ENCODE results near the gene KRT83.
"Not testable (repeated sequence)": the region's sequence is repeated elsewhere in the genome, so short reads cannot be mapped to it uniquely, and the experiment has no call there.

- TF ChIP-seq, protein P1, sequence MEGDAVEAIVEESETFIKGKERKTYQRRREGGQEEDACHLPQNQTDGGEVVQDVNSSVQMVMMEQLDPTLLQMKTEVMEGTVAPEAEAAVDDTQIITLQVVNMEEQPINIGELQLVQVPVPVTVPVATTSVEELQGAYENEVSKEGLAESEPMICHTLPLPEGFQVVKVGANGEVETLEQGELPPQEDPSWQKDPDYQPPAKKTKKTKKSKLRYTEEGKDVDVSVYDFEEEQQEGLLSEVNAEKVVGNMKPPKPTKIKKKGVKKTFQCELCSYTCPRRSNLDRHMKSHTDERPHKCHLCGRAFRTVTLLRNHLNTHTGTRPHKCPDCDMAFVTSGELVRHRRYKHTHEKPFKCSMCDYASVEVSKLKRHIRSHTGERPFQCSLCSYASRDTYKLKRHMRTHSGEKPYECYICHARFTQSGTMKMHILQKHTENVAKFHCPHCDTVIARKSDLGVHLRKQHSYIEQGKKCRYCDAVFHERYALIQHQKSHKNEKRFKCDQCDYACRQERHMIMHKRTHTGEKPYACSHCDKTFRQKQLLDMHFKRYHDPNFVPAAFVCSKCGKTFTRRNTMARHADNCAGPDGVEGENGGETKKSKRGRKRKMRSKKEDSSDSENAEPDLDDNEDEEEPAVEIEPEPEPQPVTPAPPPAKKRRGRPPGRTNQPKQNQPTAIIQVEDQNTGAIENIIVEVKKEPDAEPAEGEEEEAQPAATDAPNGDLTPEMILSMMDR (IDR thresholded peaks at IDR 0.05; ENCODE audit: low read depth, low read length) = not testable (repeated sequence)
- not testable (repeated sequence) for TF ChIP-seq EZH2phosphoT487 (IDR thresholded peaks at IDR 0.05; ENCODE audit: low read depth)
These were observed 19.5 kb downstream of the KRT83 start for GRCh38 chr12:52301721-52302120.
